HepG2 (cell line): ENCODE measurements around the gene ZNF385B. TPM values are rescaled to one million over a fixed set of nuclear protein-coding genes. Genes with fewer than 3 reads are reported as not detected.

Experiments used
- CEBPG ChIP-seq: IDR thresholded peaks from 2 replicates; pipeline ENCODE4 v1.6.1; 2016
- EP300 ChIP-seq, 3 experiments: sonication (generic) in 1 of 3; formaldehyde crosslinking in 1 of 3; IDR thresholded peaks; 2 replicates each; pipeline versions ENCODE4 v1.5.1 to v1.6.1; 2011 to 2020; ENCODE audit warnings: low read depth in 2 of 3, low read length in 2 of 3, borderline replicate concordance in 1 of 3, improper control_type of control experiment in 1 of 3, mild to moderate bottlenecking in 1 of 3, missing genetic modification reagents in 1 of 3, moderate library complexity in 1 of 3
- GTF2F1 ChIP-seq: fragments of 150-350 bp; IDR thresholded peaks from 2 replicates; pipeline ENCODE4 v1.6.1; 2014; ENCODE audit warnings: low read length
- MBD4 ChIP-seq: IDR thresholded peaks from 2 replicates; pipeline ENCODE4 v1.6.1; 2012; ENCODE audit warnings: low read length, inconsistent platforms, borderline replicate concordance
- NFE2L1 ChIP-seq: sonication (generic); formaldehyde crosslinking; IDR thresholded peaks from 2 replicates; pipeline ENCODE4 v1.4.0; 2020; ENCODE audit warnings: missing genetic modification reagents, mild to moderate bottlenecking, borderline replicate concordance
- SIX1 ChIP-seq: sonication (generic); formaldehyde crosslinking; IDR thresholded peaks from 2 replicates; pipeline ENCODE4 v1.4.0; 2020; ENCODE audit warnings: missing genetic modification reagents, borderline replicate concordance
- SIX4 ChIP-seq: sonication (generic); formaldehyde crosslinking; IDR thresholded peaks from 2 replicates; pipeline ENCODE4 v1.4.0; 2020; ENCODE audit warnings: missing genetic modification reagents
- TOPORS ChIP-seq: sonication (generic); formaldehyde crosslinking; IDR thresholded peaks from 2 replicates; pipeline ENCODE4 v1.8.0; 2023; ENCODE audit warnings: mild to moderate bottlenecking, missing genetic modification reagents
- ZNF138 ChIP-seq: sonication (generic); formaldehyde crosslinking; IDR thresholded peaks from 2 replicates; pipeline ENCODE4 v1.5.0; 2020; ENCODE audit warnings: mild to moderate bottlenecking, low read depth, missing genetic modification reagents
- ZNF333 ChIP-seq: sonication (generic); formaldehyde crosslinking; IDR thresholded peaks from 2 replicates; pipeline ENCODE4 v1.4.0; 2020; ENCODE audit warnings: mild to moderate bottlenecking, missing genetic modification reagents, borderline replicate concordance
- ZNF383 ChIP-seq: sonication (generic); formaldehyde crosslinking; IDR thresholded peaks from 2 replicates; pipeline ENCODE4 v1.4.0; 2020; ENCODE audit warnings: missing genetic modification reagents, mild to moderate bottlenecking, borderline replicate concordance
- ZSCAN31 ChIP-seq: sonication (generic); formaldehyde crosslinking; IDR thresholded peaks from 2 replicates; pipeline ENCODE4 v1.5.0; 2020; ENCODE audit warnings: low read depth, mild to moderate bottlenecking, missing genetic modification reagents
- polyA plus RNA-seq, 8 experiments: library from polyadenylated mRNA; depleted of rRNA in 3 of 8; stranded (reverse) in 7 of 8; unstranded in 1 of 8; fragments of >200 nt; fragmentation: Illumina TruSeq in 4 of 8; extraction: Trizol in 4 of 8; gene quantifications; 2 replicates each; pipeline versions ENCODE4 v1.2.1 to v1.2.3, GENCODE V29; 2011 to 2016; ENCODE audit warnings: low read depth in 4 of 8, missing spikeins in 1 of 8, mixed read lengths in 1 of 8; ENCODE audit not compliant: insufficient read depth in 1 of 8
- total RNA-seq, 5 experiments: library from RNA; depleted of rRNA; stranded (reverse); fragments of >200 nt; fragmentation: Illumina TruSeq; extraction: Trizol; gene quantifications; 2 replicates each; pipeline ENCODE4 v1.2.3, GENCODE V29; 2016; ENCODE audit warnings: low read depth in 1 of 5
- TF ChIP-seq, protein P1 (sequence below): sonication (generic); formaldehyde crosslinking; IDR thresholded peaks from 2 replicates; pipeline ENCODE4 v1.5.1; 2020; ENCODE audit warnings: mild to moderate bottlenecking, missing genetic modification reagents, borderline replicate concordance
- TF ChIP-seq, protein P2 (sequence below): IDR thresholded peaks from 2 replicates; pipeline ENCODE4 v1.6.1; 2016; ENCODE audit warnings: mild to moderate bottlenecking
- TF ChIP-seq, protein P3 (sequence below): sonication (generic); formaldehyde crosslinking; conservative IDR thresholded peaks from 2 replicates; pipeline ENCODE4 v1.8.0; 2022; ENCODE audit warnings: mild to moderate bottlenecking, moderate library complexity, missing genetic modification reagents
- TF ChIP-seq, protein P4 (sequence below): sonication (generic); formaldehyde crosslinking; IDR thresholded peaks from 2 replicates; pipeline ENCODE4 v1.4.0; 2020; ENCODE audit warnings: mild to moderate bottlenecking, missing genetic modification reagents
- TF ChIP-seq, protein P5 (sequence below): sonication (generic); formaldehyde crosslinking; IDR thresholded peaks from 2 replicates; pipeline ENCODE4 v1.8.1; 2022; ENCODE audit warnings: mild to moderate bottlenecking, missing genetic modification reagents

The ZNF385B gene
- total and polyA plus RNA-seq, 2 of the 13 experiments (the other 11 are each of a cell fraction or from before 2014, with no cell fraction given), result 3.3 to 6.7 TPM

DNA sequence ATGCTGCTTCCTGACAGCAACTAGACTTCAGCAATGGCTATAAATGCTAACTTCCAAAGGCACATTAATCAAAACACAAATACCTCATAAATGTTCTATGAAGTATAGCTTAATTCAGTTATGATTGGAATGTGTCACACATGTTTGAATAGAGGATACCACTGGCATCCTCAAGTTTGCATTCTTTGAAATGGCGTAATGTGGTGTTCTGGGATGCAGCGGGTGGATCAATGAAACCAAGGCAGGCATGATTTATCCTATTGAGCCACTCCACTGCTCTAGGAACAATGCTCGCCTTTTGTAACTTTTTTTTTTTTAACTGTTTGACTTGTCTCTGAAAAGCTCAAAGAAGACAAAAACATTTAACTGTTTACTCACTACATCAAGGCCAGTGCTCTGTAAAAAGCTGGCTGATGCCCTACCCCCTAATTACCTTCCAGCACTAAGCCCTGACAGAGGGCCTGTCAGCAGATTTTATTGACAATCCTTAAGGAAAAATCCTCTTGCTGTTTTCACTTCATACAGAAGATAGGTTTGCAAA is 318.0 kb downstream of the ZNF385B start (continued):
- TF ChIP-seq, protein P1, sequence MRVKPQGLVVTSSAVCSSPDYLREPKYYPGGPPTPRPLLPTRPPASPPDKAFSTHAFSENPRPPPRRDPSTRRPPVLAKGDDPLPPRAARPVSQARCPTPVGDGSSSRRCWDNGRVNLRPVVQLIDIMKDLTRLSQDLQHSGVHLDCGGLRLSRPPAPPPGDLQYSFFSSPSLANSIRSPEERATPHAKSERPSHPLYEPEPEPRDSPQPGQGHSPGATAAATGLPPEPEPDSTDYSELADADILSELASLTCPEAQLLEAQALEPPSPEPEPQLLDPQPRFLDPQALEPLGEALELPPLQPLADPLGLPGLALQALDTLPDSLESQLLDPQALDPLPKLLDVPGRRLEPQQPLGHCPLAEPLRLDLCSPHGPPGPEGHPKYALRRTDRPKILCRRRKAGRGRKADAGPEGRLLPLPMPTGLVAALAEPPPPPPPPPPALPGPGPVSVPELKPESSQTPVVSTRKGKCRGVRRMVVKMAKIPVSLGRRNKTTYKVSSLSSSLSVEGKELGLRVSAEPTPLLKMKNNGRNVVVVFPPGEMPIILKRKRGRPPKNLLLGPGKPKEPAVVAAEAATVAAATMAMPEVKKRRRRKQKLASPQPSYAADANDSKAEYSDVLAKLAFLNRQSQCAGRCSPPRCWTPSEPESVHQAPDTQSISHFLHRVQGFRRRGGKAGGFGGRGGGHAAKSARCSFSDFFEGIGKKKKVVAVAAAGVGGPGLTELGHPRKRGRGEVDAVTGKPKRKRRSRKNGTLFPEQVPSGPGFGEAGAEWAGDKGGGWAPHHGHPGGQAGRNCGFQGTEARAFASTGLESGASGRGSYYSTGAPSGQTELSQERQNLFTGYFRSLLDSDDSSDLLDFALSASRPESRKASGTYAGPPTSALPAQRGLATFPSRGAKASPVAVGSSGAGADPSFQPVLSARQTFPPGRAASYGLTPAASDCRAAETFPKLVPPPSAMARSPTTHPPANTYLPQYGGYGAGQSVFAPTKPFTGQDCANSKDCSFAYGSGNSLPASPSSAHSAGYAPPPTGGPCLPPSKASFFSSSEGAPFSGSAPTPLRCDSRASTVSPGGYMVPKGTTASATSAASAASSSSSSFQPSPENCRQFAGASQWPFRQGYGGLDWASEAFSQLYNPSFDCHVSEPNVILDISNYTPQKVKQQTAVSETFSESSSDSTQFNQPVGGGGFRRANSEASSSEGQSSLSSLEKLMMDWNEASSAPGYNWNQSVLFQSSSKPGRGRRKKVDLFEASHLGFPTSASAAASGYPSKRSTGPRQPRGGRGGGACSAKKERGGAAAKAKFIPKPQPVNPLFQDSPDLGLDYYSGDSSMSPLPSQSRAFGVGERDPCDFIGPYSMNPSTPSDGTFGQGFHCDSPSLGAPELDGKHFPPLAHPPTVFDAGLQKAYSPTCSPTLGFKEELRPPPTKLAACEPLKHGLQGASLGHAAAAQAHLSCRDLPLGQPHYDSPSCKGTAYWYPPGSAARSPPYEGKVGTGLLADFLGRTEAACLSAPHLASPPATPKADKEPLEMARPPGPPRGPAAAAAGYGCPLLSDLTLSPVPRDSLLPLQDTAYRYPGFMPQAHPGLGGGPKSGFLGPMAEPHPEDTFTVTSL (CRISPR knock-in tag), result peak; percentile 99
- TF ChIP-seq ZNF383 (CRISPR knock-in tag) (peak; percentile 64; the same call in 1 of the 2 replicates), SIX1 (CRISPR knock-in tag) (peak; percentile 86), ZNF333 (CRISPR knock-in tag) (no peak), ZSCAN31 (CRISPR knock-in tag) (peak; percentile 94), NFE2L1 (no peak), SIX4 (CRISPR knock-in tag) (peak; percentile 81), ZNF138 (CRISPR knock-in tag) (no peak), GTF2F1 (no peak), CEBPG (peak; percentile 96), MBD4 (peak; percentile 99), TOPORS (peak; percentile 85; the same call in 1 of the 2 replicates), EP300 (IDR thresholded peaks at IDR 0.05; ENCODE audit: low read depth in 2 of 2, low read length in 2 of 2) (peak; percentile 94 to 100; a peak in 3 of 4 replicates), EP300 (CRISPR knock-in tag; IDR thresholded peaks at IDR 0.05; ENCODE audit: borderline replicate concordance) (peak; percentile 99)
- TF ChIP-seq, protein P2, sequence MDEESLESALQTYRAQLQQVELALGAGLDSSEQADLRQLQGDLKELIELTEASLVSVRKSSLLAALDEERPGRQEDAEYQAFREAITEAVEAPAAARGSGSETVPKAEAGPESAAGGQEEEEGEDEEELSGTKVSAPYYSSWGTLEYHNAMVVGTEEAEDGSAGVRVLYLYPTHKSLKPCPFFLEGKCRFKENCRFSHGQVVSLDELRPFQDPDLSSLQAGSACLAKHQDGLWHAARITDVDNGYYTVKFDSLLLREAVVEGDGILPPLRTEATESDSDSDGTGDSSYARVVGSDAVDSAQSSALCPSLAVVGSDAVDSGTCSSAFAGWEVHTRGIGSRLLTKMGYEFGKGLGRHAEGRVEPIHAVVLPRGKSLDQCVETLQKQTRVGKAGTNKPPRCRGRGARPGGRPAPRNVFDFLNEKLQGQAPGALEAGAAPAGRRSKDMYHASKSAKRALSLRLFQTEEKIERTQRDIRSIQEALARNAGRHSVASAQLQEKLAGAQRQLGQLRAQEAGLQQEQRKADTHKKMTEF (CRISPR knock-in tag), result peak; percentile 99
- TF ChIP-seq, protein P3, sequence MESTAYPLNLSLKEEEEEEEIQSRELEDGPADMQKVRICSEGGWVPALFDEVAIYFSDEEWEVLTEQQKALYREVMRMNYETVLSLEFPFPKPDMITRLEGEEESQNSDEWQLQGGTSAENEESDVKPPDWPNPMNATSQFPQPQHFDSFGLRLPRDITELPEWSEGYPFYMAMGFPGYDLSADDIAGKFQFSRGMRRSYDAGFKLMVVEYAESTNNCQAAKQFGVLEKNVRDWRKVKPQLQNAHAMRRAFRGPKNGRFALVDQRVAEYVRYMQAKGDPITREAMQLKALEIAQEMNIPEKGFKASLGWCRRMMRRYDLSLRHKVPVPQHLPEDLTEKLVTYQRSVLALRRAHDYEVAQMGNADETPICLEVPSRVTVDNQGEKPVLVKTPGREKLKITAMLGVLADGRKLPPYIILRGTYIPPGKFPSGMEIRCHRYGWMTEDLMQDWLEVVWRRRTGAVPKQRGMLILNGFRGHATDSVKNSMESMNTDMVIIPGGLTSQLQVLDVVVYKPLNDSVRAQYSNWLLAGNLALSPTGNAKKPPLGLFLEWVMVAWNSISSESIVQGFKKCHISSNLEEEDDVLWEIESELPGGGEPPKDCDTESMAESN, result peak; percentile 73
- TF ChIP-seq, protein P4, sequence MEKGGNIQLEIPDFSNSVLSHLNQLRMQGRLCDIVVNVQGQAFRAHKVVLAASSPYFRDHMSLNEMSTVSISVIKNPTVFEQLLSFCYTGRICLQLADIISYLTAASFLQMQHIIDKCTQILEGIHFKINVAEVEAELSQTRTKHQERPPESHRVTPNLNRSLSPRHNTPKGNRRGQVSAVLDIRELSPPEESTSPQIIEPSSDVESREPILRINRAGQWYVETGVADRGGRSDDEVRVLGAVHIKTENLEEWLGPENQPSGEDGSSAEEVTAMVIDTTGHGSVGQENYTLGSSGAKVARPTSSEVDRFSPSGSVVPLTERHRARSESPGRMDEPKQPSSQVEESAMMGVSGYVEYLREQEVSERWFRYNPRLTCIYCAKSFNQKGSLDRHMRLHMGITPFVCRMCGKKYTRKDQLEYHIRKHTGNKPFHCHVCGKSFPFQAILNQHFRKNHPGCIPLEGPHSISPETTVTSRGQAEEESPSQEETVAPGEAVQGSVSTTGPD (CRISPR knock-in tag), result peak; percentile 41; the same call in 1 of the 2 replicates
- TF ChIP-seq, protein P5, sequence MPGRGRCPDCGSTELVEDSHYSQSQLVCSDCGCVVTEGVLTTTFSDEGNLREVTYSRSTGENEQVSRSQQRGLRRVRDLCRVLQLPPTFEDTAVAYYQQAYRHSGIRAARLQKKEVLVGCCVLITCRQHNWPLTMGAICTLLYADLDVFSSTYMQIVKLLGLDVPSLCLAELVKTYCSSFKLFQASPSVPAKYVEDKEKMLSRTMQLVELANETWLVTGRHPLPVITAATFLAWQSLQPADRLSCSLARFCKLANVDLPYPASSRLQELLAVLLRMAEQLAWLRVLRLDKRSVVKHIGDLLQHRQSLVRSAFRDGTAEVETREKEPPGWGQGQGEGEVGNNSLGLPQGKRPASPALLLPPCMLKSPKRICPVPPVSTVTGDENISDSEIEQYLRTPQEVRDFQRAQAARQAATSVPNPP (CRISPR knock-in tag), result peak; percentile 88; the same call in 1 of the 2 replicates
